H1 (cell line): ENCODE measurements around the gene SLIT3. TPM values are rescaled to one million over a fixed set of nuclear protein-coding genes. Genes with fewer than 3 reads are reported as not detected.

ENCODE experiments used
- CHD2 ChIP-seq: IDR thresholded peaks from 2 replicates; pipeline ENCODE4 v1.6.1; 2012; ENCODE audit warnings: low read length, improper control_type of control experiment
- HDAC2 ChIP-seq, 2 experiments: fragments of 300-600 bp in 1 of 2; sonication (generic) in 1 of 2; IDR thresholded peaks; 2 replicates each; pipeline ENCODE4 v1.6.1; 2011 to 2012; ENCODE audit warnings: low read depth in 2 of 2, low read length in 2 of 2, mild to moderate bottlenecking in 2 of 2, moderate library complexity in 2 of 2, borderline replicate concordance in 1 of 2, inconsistent platforms in 1 of 2
- polyA plus RNA-seq, 7 experiments: library from polyadenylated mRNA; depleted of rRNA in 3 of 7; stranded (reverse) in 5 of 7; unstranded in 2 of 7; fragments of >200 nt in 5 of 7; fragments of 200-250 nt in 2 of 7; gene quantifications; 1 replicate in 5 of 7; 2 replicates in 1 of 7; 4 replicates in 1 of 7; pipeline versions ENCODE4 v1.2.1 to v1.2.3, GENCODE V29; 2011 to 2013; ENCODE audit warnings: missing spikeins in 2 of 7, mixed read lengths in 2 of 7
- total RNA-seq: library from RNA; stranded (reverse); fragmentation: NEBNext Ultra II Directional; extraction: Animal tissue kit (Norgen Biotek cat#: 25700); gene quantifications from 2 replicates; pipeline ENCODE4 v1.2.1, GENCODE V29; 2021

SLIT3 gene
- total and polyA plus RNA-seq, 2 of the 8 experiments (the other 6 are each of a cell fraction or from before 2014, with no cell fraction given), result 1.1 to 1.2 TPM

- no peak for TF ChIP-seq CHD2
- no peak for TF ChIP-seq HDAC2 (IDR thresholded peaks at IDR 0.05; ENCODE audit: borderline replicate concordance in 1 of 2, low read depth in 2 of 2, low read length in 2 of 2)
- TF ChIP-seq, all 59 proteins: peak for 0
Observed at GRCh38 chr5:168886157-168886556, 414.8 kb downstream of the SLIT3 start (continued).
